ENCODE data around the gene PUDP. TPM values are rescaled to one million over a fixed set of nuclear protein-coding genes. Genes with fewer than 3 reads are reported as not detected.

The PUDP gene
- total RNA-seq, 1 donor from 2014 or later: 6.1 TPM

DNA sequence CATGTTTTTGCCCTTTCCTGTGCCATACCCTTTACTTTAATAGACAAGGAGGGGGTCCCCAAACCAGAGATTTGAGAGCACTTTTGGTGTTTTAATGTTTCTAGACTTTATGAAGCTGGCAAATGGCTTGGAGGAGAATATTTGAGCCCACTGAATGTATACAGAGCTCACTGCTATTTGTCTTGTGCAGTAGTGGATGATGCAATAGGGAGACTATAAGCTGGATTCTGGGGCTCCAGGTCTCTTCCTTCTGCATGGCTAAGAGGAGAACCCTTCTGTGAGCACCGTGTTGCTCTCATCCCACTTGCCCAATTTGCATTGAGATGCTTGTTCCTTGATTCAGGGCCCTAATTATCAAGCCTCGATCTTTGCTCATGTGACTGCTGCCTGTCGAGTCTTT lies 8.9 kb upstream of the PUDP start:
- H3K4me3 ChIP-seq (ENCODE audit: low read depth, low read length): no peak overlapping the region
- FAIRE-seq: no peak
- H3K36me3 ChIP-seq (ENCODE audit: control insufficient read depth, insufficient read depth, low read length): no peaks in the 10 kb centered on the region
- TF ChIP-seq, protein P1, sequence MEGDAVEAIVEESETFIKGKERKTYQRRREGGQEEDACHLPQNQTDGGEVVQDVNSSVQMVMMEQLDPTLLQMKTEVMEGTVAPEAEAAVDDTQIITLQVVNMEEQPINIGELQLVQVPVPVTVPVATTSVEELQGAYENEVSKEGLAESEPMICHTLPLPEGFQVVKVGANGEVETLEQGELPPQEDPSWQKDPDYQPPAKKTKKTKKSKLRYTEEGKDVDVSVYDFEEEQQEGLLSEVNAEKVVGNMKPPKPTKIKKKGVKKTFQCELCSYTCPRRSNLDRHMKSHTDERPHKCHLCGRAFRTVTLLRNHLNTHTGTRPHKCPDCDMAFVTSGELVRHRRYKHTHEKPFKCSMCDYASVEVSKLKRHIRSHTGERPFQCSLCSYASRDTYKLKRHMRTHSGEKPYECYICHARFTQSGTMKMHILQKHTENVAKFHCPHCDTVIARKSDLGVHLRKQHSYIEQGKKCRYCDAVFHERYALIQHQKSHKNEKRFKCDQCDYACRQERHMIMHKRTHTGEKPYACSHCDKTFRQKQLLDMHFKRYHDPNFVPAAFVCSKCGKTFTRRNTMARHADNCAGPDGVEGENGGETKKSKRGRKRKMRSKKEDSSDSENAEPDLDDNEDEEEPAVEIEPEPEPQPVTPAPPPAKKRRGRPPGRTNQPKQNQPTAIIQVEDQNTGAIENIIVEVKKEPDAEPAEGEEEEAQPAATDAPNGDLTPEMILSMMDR (IDR thresholded peaks at IDR 0.05; ENCODE audit: insufficient read depth, low read length, severe bottlenecking): no peak
- no peaks in the 10 kb centered on the region for H3K27me3 ChIP-seq (ENCODE audit: control insufficient read depth, insufficient read depth, low read length)
- DNase-seq (ENCODE audit: low read depth): no peak

DNA sequence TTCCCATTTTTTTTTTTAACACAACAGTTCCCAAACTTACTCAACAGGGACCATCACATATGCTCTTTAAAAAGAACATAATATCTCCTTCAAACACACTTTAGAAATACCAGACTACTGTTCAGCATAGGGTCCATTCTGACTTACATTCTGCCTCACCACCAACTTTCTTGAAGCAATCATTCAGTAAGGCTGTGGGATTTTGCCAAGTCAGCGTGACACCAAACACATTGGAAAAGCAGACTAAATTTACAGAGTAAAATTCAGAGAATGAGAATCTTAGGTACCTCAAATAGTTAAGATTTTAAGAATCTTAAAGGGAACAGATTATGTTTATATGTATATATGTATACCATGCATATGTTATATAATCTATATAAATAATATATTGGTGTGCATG lies 7.2 kb upstream of the PUDP start:
- TF ChIP-seq, protein P1 (IDR thresholded peaks at IDR 0.05; ENCODE audit: insufficient read depth, low read length, severe bottlenecking): no peak
- no peaks in the 10 kb centered on the region for H3K27me3 ChIP-seq (ENCODE audit: control insufficient read depth, insufficient read depth, low read length)
- DNase-seq (ENCODE audit: low read depth) (no peak), FAIRE-seq (no peak)
- H3K36me3 ChIP-seq (ENCODE audit: control insufficient read depth, insufficient read depth, low read length): no peaks in the 10 kb centered on the region
- no peak overlapping the region for H3K4me3 ChIP-seq (ENCODE audit: low read depth, low read length)

DNA sequence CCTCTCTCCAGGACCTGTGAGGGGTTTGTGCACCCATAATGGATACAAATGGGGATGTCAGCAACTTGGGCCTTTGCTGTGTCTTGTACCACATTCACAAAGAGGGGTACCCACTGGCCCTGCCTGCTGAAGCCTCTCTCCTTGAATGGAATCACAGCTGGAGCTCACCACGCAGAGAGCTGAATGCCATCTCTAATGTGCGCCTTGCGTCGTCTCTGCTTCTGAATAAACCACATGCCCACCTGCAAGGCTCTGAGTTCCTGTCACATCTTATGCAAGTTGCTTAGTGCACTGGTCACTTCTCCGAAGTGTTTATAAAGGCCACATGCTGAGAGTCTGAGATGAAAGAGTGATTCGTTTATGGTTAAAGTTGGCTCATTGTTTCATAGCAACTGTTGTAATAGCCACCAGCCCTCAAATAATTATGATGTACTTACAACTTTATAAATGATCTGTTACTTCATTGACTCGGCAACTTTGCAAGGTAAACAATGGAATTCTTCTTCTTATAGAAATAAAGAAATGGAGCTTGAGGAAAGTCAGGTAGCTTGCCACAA lies 6.2 kb upstream of the PUDP start:
- Histone ChIP-seq H3K36me3 (ENCODE audit: control insufficient read depth, insufficient read depth, low read length) (no peaks in the 10 kb centered on the region), H3K4me3 (ENCODE audit: low read depth, low read length) (no peak overlapping the region), H3K27me3 (ENCODE audit: control insufficient read depth, insufficient read depth, low read length) (no peaks in the 10 kb centered on the region)
- TF ChIP-seq, protein P1 (IDR thresholded peaks at IDR 0.05; ENCODE audit: insufficient read depth, low read length, severe bottlenecking): no peak
- DNase-seq (ENCODE audit: low read depth) (no peak), FAIRE-seq (no peak)

DNA sequence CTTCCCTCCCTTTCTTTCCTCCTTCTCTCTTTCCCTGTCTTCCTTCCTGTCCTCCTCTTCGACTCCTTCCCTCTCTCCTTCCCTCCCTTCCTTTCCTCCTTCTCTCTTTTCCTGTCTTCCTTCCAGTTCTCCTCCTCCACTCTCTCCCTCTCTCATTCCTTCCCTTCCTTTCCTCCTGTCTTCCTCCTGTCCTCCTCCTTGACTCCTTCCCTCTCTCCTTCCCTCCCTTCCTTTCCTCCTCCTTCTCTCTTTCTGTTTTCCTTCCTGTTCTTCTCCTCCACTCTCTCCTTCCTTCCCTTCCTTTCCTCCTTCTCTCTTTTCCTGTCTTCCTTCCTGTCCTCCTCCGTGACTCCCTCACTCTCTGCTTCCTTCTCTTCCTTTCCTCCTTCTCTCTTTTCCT lies 5.3 kb upstream of the PUDP start:
- Histone ChIP-seq H3K36me3 (ENCODE audit: control insufficient read depth, insufficient read depth, low read length) (no peaks in the 10 kb centered on the region), H3K4me3 (ENCODE audit: low read depth, low read length) (no peak overlapping the region), H3K27me3 (ENCODE audit: control insufficient read depth, insufficient read depth, low read length) (no peaks in the 10 kb centered on the region)
- TF ChIP-seq, protein P1 (IDR thresholded peaks at IDR 0.05; ENCODE audit: insufficient read depth, low read length, severe bottlenecking): no peak
- DNase-seq (ENCODE audit: low read depth) (no peak), FAIRE-seq (no peak)

DNA sequence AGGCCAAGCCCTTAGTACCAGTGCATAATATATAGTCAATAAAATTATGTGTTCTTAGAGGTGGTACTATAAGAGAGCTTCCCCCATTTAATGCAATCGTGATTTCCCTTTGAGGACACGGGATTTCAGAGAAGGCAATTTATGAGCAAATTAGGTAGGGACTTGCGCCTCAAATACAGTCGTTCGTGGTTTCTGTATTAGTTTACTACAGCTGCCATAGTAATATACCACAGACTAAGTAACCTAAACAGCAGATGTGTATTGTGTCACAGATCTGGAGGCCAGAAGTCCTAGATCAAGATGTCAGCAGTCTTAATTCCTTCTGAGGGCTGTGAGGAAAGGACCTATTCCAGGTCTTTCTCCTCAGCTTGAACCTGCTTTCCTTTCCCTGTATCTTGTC lies 1.5 kb upstream of the PUDP start:
- no peak for DNase-seq (ENCODE audit: low read depth)
- no peak for FAIRE-seq
- Histone ChIP-seq H3K27me3 (ENCODE audit: control insufficient read depth, insufficient read depth, low read length) (no peaks in the 10 kb centered on the region), H3K4me3 (ENCODE audit: low read depth, low read length) (no peak overlapping the region), H3K36me3 (ENCODE audit: control insufficient read depth, insufficient read depth, low read length) (no peaks in the 10 kb centered on the region)
- TF ChIP-seq, protein P1 (IDR thresholded peaks at IDR 0.05; ENCODE audit: insufficient read depth, low read length, severe bottlenecking): no peak

DNA sequence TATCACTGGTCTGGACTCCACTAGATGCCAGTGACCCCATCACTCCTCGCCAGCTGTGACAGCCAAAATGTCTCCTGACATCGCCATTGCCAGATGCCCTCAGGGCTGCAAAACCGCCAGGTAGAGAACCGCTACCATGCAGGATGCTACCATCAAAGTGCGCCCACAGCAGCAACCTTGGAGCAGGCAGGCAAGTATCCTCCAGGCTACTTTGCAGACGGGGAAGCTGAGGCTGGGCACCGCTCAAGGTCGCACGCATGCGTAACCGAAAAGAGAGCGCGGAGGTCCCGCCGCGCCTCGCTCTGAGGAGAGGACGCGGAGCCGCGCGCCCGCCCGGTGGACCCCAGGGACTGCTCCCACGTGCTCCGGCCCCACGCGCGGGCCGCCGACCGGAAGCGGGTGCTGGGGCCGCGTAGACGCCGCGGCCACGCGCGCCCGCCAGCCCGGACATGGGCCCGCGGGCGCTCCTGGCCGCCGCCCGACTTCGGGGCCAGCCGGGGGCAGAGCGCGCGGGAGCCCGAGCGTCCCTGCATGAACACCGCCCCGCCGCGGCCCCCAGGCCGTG lies 458 bp downstream of the PUDP start, which contains the start of gene STS:
Gene STS, plus strand, starts transcription at position 300 of the 565 bp plus-strand sequence. CDS start 105,488 bp downstream, outside the sequence.
- Histone ChIP-seq H3K36me3 (ENCODE audit: control insufficient read depth, insufficient read depth, low read length) (no peaks in the 10 kb centered on the region), H3K27me3 (ENCODE audit: control insufficient read depth, insufficient read depth, low read length) (no peaks in the 10 kb centered on the region), H3K4me3 (ENCODE audit: low read depth, low read length) (peak within 1 kb of the TSS; percentile 69)
- DNase-seq (ENCODE audit: low read depth): no peak
- FAIRE-seq: no peak
- TF ChIP-seq, protein P1 (IDR thresholded peaks at IDR 0.05; ENCODE audit: insufficient read depth, low read length, severe bottlenecking): no peak
